GM23248 (cell line): ENCODE data around the gene TP63.

Source experiments
- EZH2 ChIP-seq: fragments of 200-600 bp; sonication (generic); IDR thresholded peaks from 2 replicates; pipeline ENCODE4 v1.6.1; 2018; ENCODE audit warnings: antibody characterized with exemption, mild to moderate bottlenecking; ENCODE audit not compliant: insufficient read depth, poor library complexity, severe bottlenecking
- EZH2phosphoT487 ChIP-seq: fragments of 200-600 bp; sonication (generic); IDR thresholded peaks from 2 replicates; pipeline ENCODE4 v1.6.1; 2018; ENCODE audit warnings: antibody characterized with exemption, moderate library complexity, mild to moderate bottlenecking, low read depth; ENCODE audit not compliant: insufficient read depth

DNA sequence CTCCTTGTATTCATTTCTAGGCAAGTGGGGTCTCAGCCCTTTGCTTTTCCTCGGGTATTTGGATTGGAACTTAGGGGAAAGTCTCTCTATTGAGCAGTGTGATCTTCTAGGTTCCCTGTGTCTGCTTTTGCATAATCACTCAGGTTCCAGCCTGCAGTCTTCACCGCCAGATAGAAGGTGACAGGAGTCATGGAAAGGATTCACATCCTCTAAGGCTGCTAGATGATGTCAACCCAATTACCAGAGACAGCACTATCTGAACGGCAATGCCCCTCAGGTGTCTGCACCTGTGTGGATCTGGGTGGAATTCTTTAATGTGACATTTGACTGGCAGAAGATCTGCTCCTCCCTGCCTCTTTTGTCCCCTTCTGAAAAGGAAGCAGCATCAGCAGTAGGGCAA, 311.8 kb downstream of the TP63 start:
- TF ChIP-seq EZH2 (no peak), EZH2phosphoT487 (no peak)
